ENCODE data around the gene DYNLL2.
"Not testable (repeated sequence)": the region's sequence is repeated elsewhere in the genome, so short reads cannot be mapped to it uniquely, and the experiment has no call there.

DYNLL2 gene

DNA sequence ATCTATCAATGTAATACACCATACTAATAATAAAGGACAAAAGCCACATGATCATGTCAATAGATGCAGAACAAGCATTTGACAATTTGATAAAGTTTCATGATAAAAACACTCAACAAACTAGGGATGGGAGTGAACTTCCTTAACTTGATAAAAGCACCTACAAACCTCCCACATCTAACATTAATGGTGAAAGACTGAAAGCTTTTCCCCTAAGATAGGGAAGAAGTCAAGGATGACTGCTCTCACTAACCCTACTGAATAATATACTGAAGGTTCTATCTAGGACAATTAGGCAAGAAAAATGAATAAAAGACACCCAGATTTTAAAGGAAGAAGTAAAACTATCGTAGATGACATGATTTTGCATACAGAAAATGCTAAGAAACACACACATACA, 10.4 kb upstream of the DYNLL2 start:
- DNase-seq (ENCODE audit: low read depth in 2 of 2) = no peak

DNA sequence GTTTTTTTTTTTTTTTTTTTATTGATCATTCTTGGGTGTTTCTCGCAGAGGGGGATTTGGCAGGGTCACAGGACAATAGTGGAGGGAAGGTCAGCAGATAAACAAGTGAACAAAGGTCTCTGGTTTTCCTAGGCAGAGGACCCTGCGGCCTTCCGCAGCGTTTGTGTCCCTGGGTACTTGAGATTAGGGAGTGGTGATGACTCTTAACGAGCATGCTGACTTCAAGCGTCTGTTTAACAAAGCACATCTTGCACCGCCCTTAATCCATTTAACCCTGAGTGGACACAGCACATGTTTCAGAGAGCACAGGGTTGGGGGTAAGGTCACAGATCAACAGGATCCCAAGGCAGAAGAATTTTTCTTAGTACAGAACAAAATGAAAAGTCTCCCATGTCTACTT, 10.0 kb upstream of the DYNLL2 start:
- DNase-seq (ENCODE audit: low read depth in 2 of 2) = not testable (repeated sequence)

DNA sequence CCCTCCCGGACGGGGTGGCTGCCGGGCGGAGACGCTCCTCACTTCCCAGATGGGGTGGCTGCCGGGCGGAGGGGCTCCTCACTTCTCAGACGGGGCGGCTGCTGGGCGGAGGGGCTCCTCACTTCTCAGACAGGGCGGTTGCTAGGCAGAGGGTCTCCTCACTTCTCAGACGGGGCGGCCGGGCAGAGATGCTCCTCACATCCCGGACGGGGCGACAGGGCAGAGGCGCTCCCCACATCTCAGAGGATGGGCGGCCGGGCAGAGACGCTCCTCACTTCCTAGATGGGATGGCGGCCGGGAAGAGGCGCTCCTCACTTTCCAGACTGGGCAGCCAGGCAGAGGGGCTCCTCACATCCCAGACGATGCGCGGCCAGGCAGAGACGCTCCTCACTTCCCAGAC, 8.8 kb upstream of the DYNLL2 start:
- not testable (repeated sequence) for DNase-seq (ENCODE audit: low read depth in 2 of 2)

DNA sequence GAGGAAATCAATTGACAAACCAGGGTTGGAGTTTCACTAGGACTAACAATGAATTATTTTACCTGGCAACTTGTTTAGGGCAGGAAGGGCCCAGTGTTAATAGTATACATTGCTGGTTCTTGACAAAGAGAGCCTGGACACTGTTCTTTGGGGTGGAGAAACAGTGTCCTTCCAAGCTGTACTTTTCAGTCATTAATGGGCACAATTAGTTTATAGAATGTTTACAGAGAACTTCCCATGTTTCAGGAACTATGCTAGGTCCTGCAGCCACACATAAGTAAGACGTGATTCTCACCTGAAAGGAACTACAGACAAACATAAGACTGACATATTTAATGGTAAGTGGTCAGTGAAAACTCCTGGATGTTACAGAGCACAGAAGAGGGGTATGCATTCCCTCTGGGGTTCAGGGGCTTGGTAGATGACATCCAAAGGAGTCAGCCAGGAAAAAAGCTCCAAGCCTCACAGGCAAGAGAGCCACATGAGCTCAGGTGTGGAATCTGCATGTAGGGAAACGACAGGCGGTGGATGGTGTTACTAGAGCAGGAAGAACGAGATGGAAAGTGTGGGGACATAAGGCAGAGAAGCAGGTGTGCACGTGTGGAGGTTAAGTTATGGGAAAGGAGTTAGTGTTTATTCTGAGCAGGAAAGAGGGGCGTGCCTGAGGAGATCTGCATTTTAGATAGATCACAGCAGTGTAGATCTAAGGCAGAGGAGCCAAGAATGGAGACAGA, 3.8 kb upstream of the DYNLL2 start:
- DNase-seq (ENCODE audit: low read depth in 2 of 2) = no peak

DNA sequence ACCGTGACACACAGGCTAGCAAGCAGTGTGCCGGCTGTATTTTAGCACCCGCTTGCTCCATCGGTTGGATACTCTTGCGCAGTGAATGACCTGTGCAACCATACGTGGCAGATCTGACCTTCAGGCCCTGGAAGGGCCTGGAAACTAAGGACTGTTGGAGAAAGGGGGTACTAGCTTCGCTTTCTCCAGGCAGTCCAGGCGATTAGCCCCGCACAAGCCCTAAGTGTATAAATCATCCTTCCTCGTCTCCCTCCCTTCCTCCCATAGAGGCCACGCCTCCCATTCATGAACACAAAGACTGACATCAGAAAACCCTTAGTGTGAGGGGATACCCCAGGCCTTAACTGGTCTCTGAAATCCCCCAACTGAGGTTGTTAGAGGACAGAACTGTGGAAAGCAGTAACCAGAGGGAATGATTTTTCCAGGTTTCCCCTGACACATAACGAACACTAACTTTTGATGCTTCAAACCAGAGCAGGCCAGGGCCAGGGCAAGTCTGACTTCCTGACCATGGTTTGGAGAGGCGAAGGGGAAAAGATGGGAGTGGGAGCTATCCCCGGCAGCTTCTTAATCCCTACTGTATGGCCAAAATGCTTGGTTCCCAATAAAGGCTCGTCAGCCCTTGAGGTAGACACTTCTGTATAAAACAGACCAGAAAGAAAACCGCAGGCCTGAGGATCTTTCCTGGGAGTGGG, 1.4 kb upstream of the DYNLL2 start:
- no peak for DNase-seq (ENCODE audit: low read depth in 2 of 2)

DNA sequence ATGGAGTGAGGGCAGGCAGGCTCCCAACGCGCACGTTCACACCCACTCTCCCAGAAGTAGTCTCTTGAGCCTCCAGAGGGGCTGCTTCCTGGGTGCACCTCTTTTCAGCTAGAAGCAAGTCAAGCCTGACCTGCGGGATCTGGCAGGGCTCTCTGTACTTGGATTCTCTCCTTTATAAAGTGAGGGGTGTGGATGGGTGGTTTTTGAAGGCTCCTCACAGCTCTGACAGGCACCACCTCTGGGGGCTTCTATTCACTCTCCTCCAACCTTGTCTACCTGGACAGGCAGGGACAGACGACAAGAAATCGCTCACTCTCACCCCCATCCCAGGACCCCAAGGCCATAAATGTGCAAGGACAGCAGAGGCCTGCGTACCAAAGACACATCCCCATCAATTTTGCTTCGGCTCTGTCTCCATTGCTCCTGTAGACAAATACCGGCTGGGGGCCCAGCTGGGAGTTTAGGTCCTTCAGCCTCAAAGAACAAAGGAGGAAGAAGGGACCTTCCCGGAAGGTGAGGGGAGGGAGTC, 814 bp upstream of the DYNLL2 start:
- no peak for DNase-seq (ENCODE audit: low read depth in 2 of 2)

DNA sequence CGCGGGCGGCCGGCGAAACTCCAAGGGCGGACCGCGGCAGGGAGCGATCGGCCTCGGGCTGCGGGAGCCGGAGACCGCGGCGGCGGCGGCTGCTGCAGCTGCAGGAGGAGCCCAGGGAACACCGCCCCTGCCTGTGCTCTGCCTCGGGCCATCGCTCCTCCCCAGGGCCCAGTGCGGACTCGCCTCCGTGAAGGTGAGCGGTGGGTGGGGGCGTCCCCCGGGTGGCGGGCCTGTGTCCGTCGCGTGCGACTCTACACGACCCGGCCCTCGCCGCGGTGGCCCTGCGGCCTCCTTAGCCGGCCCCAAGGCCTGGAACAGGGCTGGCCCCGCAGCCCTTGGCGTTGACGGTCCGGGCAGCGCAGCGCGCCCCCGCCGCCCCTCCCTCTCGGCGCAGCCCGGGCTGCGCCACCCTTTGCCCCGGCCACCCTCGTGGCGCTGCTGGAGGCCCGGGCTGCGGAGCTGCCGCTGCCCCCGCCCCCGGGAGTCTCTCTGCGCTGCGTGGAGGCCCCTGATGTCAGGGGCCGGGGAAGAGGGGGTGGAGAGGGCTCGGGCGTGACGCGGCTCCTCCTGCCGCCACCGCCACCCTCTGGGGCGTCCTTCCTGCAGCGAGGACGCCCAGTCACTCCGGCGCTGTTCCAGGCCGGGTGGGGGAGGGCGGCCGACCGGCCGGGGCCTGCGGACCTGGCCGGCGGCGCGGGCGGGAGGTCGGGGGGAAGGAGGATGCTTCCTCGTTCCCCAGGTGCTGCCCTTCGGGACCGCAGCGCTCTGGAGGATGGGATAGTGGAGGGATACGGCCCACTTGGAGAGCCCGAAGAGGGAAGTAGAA, 485 bp downstream of the DYNLL2 start:
- peak; percentile 29 to 55 for DNase-seq (ENCODE audit: low read depth in 2 of 2)

DNA sequence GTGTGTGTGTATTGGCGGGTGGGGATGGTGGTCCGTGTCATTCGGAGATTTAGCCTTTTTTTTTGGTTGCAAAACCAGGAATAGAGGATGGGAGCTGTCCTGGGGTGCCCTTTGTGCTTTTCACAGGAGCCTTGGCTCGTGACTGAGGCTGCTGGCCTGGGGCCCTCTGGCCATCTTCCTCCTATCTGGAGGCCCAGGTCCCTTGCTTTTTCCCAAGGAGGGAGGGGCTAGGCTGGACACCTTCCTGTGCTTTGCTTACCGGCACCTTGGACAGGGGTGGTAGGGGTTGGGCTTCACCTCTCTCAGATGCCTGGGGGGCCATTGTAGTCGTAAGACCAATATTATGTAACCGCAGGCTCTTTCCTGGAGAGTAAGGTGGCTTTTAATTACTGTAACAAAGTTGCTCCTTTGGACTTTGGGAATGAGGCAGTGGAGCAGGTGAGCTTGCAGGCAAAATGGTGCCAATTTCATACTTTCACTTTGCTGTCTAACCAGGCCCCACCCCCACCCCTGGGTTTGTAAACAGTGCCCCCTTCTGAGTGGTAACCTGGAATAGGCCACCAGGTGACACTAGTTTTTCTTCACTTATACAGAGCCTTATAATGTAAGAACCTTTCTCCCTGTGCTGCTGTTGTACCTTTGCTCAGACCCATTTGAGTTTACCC, 1.2 kb downstream of the DYNLL2 start:
- no peak for DNase-seq (ENCODE audit: low read depth in 2 of 2)

DNA sequence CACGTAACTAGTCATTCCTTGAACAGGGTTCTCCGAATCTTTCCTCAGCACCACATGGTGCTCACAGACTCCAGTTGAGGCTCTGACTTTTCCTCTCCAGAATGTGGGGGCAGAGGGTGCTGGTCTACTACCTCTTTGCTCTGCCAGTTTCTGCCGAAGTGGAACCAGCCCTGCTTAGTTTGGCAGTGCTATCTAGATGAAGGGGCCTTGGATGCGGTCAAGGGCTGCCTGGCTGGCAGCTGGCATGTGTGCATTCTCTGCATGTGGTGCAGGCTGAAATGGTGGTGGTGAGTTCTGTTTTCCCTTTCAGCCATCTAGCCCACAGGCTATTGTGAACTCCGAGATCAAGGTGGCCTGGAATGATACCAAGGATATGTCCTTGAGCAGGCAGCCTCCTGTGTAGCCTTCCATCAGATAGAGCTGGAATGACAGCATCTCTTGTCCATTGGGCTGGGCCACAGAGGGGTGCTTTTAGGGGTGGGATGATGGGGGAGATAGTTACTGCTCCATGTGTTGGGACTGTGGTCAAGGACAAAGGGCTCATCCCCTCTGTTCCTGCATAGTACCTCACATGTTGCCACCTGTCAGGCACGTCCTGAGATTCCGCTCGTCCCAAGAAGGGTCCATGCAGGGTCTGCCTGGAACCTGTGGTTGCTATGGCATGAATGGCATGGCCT, 2.0 kb downstream of the DYNLL2 start:
- DNase-seq (ENCODE audit: low read depth in 2 of 2) = no peak

DNA sequence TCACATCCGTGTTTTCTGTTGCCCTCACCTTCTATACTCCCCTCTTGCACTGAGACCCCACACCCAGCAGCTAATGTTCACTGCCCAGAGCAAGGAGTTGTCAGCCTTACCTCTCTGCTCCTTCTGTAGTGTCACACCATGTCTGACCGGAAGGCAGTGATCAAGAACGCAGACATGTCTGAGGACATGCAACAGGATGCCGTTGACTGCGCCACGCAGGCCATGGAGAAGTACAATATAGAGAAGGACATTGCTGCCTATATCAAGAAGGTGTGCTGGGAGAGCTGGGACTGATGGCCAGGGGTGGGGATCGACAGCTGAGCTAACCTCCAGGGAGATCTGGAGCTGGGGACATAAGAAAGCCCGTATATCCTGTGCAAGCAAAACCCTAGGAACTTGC, 3.7 kb downstream of the DYNLL2 start:
- DNase-seq (ENCODE audit: low read depth in 2 of 2) = no peak

DNA sequence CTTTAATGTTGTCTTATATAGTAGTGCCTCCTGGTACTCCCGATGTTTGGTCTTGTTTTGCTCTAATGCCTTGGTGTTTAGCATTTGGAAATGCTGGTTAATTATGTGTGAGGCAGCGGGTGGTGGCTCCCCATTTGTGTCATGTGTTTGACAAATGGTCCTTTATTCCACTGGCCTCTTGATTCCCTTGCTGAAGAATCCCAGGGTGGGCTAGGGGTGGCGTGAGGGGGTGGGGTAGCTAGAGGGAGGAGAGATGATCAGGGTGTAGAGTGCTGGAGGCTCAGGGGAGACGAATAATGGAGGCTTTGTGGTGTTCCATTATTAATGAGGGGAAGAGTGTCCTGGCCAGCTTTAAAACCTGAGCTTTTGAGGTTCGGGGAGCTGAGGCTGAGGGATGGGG, 5.4 kb downstream of the DYNLL2 start:
- no peak for DNase-seq (ENCODE audit: low read depth in 2 of 2)

DNA sequence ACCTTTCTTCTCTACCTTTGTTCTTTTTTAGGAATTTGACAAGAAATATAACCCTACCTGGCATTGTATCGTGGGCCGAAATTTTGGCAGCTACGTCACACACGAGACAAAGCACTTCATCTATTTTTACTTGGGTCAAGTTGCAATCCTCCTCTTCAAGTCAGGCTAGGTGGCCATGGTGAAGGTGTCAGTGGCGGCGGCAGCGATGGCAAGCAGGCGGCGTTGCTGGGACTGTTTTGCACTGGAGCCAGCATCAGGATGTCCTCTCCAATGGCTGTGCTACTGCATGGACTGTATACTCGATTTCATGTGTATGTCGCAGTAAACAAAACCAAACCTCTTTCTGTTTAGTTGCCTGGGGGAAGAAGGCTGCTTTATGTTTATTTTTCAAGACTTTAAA, 5.9 kb downstream of the DYNLL2 start:
- no peak for DNase-seq (ENCODE audit: low read depth in 2 of 2)

DNA sequence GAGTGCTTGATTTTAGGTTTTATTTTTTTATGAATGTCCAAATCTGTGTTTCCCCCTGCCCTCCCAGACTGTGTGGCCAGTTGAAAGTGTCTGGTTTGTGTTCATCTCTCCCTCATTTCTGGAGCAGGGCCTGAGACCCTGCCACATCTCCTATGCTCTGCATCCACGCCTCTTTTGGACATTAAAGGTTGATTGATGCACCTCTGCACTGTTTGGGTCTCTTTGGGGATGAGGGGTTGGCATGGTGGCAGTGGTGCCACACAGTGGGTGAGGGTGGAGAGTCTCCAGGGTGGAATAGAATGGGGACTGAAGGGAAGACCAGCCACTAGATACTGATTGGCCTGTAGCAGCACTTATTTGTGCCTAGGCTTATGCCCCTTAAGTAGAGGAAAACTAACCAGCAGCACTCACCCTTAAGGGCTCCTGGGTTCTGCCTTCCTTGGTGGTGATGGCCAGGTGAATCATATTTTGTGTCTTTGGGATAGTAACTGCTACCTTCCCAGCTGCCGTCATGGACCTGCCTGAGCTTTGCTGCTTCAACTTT, 7.9 kb downstream of the DYNLL2 start:
- DNase-seq (ENCODE audit: low read depth in 2 of 2) = no peak

DNA sequence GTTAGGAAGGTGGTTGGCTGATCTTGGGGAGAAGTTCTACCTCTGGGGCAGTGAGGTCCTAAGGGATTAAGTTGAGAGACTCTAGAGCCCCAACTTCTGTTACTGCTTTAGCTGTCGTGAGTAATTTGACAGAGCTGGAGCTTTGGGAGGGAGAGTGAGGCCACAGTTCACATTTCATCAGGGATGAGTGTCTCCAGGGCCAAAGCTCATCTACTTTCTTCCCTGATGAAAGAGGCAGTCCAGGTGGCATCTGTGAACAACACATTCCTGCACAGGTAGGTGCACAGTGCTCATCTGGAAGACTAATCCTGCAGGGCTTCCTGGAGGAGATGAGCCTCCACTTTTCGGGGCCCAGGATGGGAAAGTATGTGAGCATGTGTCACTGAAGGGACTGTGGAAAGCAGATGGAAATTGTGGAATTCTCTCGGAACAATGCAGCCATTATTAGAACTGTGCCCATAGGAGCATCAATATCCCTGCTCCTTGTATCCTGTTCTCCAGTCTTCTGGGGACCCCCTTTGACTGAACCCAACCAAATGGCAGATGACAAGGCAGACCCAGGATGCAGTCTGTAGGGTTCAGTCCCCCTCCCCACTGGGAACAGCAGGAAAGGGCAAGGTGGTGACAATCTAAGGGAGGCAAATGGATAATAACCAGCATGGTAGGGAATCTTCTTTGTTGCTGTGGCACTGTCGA, 9.0 kb downstream of the DYNLL2 start:
- DNase-seq (ENCODE audit: low read depth in 2 of 2) = no peak

DNA sequence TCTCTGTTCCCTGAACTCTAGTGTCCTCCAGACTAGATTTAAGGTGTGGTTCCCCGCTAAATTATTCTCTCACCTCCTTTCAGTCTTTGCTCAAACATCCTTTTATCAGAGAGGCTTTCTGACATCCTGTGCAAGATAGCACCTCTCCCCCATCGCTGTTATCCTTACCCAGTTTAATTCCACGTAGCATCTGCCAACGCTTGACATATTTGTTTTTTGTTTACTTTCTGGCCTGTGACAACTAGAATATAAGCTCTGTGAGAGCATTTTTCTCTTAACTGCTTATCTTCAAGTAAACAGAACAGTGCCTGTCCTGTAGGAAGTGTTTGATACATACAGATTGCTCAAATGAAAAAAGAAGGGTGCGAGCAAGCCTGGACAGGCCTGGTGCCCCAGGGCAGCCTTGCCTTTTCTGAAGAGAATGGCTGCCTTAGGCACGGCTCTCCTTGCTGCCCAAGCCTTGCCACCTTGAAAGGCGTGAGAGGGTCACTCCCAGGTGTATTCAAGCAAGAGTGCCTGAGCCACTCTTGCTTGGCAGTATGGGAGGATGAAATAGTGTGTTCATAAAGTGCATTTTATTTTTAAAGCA, 9.7 kb downstream of the DYNLL2 start:
- no peak for DNase-seq (ENCODE audit: low read depth in 2 of 2)

DNA sequence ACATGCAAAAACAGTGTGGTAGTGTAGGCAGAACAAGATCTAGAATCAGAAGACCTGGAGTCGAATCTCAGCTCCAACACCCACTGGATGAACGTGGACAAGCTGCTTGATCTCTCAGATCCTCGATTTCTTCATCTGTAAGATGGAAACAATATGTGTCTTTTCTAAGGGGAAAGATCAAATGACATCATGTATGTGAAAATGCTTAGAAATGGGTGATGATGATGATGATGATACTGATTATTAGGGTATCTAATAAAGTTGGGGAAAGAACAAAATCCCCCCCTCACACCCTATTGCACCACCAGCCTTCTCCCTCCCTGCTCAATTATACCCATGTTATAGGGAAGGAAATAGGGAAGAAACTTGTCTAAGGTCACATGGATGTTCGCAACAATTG, 10.9 kb downstream of the DYNLL2 start:
- no peak for DNase-seq (ENCODE audit: low read depth in 2 of 2)

DNA sequence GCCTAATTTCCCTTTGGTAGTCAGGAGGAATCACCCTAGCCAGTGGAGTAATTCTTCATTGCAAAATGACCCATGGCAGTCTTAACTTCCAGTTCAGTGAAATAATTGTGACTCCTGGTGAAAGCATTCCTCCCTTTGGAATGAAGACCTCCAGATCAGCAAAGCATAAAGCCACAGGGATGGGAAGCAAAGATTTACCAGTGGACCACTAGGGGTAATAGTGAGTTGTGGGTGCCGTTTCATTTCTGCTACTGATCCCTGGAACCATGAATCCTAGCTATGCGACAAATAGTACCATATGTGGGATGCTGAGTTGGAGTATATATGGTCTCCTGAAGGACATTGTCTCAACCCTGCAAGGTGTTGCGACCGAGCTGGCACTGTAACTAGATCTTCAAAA, 13.7 kb downstream of the DYNLL2 start:
- no peak for DNase-seq (ENCODE audit: low read depth in 2 of 2)

DNA sequence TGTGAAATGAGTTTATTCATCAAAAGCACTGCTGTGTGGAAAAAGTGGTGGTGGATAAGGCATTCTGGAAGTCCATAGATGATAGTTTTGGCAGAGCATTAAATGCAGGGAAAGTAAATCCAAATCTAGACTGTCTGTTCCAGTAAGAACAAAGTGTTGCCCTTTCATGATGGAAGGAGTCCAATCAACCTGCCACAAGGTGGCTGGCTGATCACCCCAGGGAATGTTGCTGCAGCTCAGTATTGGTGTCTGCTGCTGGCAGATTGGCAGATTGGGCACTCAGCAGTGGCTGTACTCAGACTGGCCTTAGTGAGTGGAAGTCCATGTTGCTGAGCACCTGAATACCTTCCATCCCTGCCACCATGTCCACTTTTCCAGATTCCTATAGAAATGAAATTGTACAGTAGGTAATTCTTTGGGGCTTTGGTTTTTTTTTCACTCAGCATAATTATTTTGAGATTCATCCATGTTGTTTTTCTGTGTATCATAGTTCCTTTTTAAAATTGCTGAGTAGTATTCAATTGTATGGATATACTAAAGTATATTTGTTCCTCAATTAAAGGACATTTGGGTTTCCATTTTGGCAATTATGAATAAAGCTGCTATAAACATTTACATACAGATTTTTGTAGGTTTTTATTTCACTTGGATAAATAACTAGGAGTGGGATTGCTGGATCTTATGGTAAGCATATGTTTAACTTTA, 14.3 kb downstream of the DYNLL2 start:
- no peak for DNase-seq (ENCODE audit: low read depth in 2 of 2)

DNA sequence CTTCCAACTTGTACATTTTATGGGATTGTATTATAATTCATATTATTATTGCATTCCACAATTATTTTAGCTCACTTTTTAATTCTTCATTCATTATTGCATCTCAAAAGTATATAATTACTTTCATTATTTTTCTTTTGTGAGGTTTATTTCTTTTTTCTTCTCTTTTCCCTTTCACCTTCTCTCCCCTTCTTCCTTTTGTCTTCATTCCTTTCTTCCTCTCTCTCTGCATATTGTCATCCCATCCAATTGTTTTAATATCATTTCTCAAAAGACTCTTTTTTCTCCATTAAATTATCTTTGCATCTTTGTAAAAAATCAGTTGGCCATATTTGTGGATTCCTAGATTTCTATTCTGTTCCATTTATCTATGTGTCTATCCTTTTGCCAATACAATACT, 17.3 kb downstream of the DYNLL2 start:
- DNase-seq (ENCODE audit: low read depth in 2 of 2) = no peak
